H9 (cell line): ENCODE measurements around the gene KIF21A. TPM values are rescaled to one million over a fixed set of nuclear protein-coding genes. Genes with fewer than 3 reads are reported as not detected.

Source experiments
- DNase-seq: peaks from one replicate; pipeline ENCODE4 v3.0.0-alpha.2; 2017
- H2AFZ ChIP-seq: one replicate; pipeline ENCODE4 v1.6.1; 2013; ENCODE audit warnings: mild to moderate bottlenecking, low read length, control low read depth, moderate library complexity
- H2AK5ac ChIP-seq: 2 replicates; pipeline ENCODE4 v1.6.1; 2013; ENCODE audit warnings: low read length, control low read depth, mixed read lengths; ENCODE audit not compliant: insufficient read length
- H2BK120ac ChIP-seq: one replicate; pipeline ENCODE4 v1.6.1; 2013; ENCODE audit warnings: low read depth, mild to moderate bottlenecking, low read length, control low read depth, inconsistent platforms; ENCODE audit not compliant: poor library complexity, severe bottlenecking
- H2BK12ac ChIP-seq: 2 replicates; pipeline ENCODE4 v1.6.1; 2013; ENCODE audit warnings: low read length, control low read depth, mixed read lengths, low read depth; ENCODE audit not compliant: insufficient read length
- H2BK15ac ChIP-seq: 2 replicates; pipeline ENCODE4 v1.6.1; 2013; ENCODE audit warnings: low read depth, low read length, control low read depth
- H2BK20ac ChIP-seq: one replicate; pipeline ENCODE4 v1.6.1; 2013; ENCODE audit warnings: low read depth, mild to moderate bottlenecking, low read length, control low read depth, inconsistent platforms; ENCODE audit not compliant: poor library complexity, severe bottlenecking
- H2BK5ac ChIP-seq: 2 replicates; pipeline ENCODE4 v1.6.1; 2013; ENCODE audit warnings: low read length, control low read depth, mixed read lengths; ENCODE audit not compliant: insufficient read length
- H3K14ac ChIP-seq: 2 replicates; pipeline ENCODE4 v1.6.1; 2013; ENCODE audit warnings: low read length, control low read depth; ENCODE audit not compliant: insufficient read depth
- H3K18ac ChIP-seq: 2 replicates; pipeline ENCODE4 v1.6.1; 2013; ENCODE audit warnings: low read depth, mild to moderate bottlenecking, mixed read lengths, low read length, control low read depth; ENCODE audit not compliant: insufficient read length
- H3K23ac ChIP-seq: 2 replicates; pipeline ENCODE4 v1.6.1; 2013; ENCODE audit warnings: low read length, control low read depth, mixed read lengths, low read depth; ENCODE audit not compliant: insufficient read length
- H3K23me2 ChIP-seq: 2 replicates; pipeline ENCODE4 v1.6.1; 2013; ENCODE audit warnings: low read depth, mild to moderate bottlenecking, mixed read lengths, low read length, control low read depth; ENCODE audit not compliant: insufficient read length, poor library complexity, severe bottlenecking
- H3K27ac ChIP-seq: 2 replicates; pipeline ENCODE4 v1.5.1; 2013; ENCODE audit warnings: low read length, control low read depth, mixed read lengths, low read depth; ENCODE audit not compliant: insufficient read length
- H3K27me3 ChIP-seq: 2 replicates; pipeline ENCODE4 v1.6.1; 2013; ENCODE audit warnings: low read length, control low read depth, inconsistent platforms; ENCODE audit not compliant: insufficient read depth
- H3K4ac ChIP-seq: 2 replicates; pipeline ENCODE4 v1.6.1; 2013; ENCODE audit warnings: low read depth, mild to moderate bottlenecking, control low read depth, inconsistent platforms, low read length, moderate library complexity
- H3K4me1 ChIP-seq: 2 replicates; pipeline ENCODE4 v1.6.1; 2013; ENCODE audit warnings: low read length, control low read depth, inconsistent platforms; ENCODE audit not compliant: insufficient read depth
- H3K4me2 ChIP-seq: 2 replicates; pipeline ENCODE4 v1.6.1; 2013; ENCODE audit warnings: low read length, control low read depth, mixed read lengths; ENCODE audit not compliant: insufficient read length, insufficient read depth
- H3K56ac ChIP-seq: 2 replicates; pipeline ENCODE4 v1.6.1; 2013; ENCODE audit warnings: low read depth, mild to moderate bottlenecking, mixed read lengths, low read length, control low read depth; ENCODE audit not compliant: insufficient read length
- H3K79me1 ChIP-seq: 2 replicates; pipeline ENCODE4 v1.6.1; 2013; ENCODE audit warnings: low read depth, mild to moderate bottlenecking, moderate library complexity, low read length, control low read depth, inconsistent platforms; ENCODE audit not compliant: insufficient read depth, poor library complexity, severe bottlenecking
- H3K79me2 ChIP-seq: 2 replicates; pipeline ENCODE4 v1.6.1; 2013; ENCODE audit warnings: low read length, control low read depth, inconsistent platforms; ENCODE audit not compliant: insufficient read depth
- H3K9ac ChIP-seq: 2 replicates; pipeline ENCODE4 v1.6.1; 2013; ENCODE audit warnings: low read length, control low read depth, mixed read lengths; ENCODE audit not compliant: insufficient read length; ENCODE audit errors: extremely low read depth
- H3K9me3 ChIP-seq: one replicate; pipeline ENCODE4 v1.6.1; 2013; ENCODE audit warnings: low read depth, low read length, inconsistent platforms; ENCODE audit not compliant: control insufficient read depth
- H3T11ph ChIP-seq: one replicate; pipeline ENCODE4 v1.6.1; 2013; ENCODE audit warnings: mild to moderate bottlenecking, low read length, control low read depth, inconsistent platforms
- H4K20me1 ChIP-seq: one replicate; pipeline ENCODE4 v1.6.1; 2013; ENCODE audit not compliant: control insufficient read depth, insufficient read length, insufficient read depth
- H4K5ac ChIP-seq: 2 replicates; pipeline ENCODE4 v1.6.1; 2013; ENCODE audit warnings: low read depth, mild to moderate bottlenecking, mixed read lengths, low read length, control low read depth; ENCODE audit not compliant: insufficient read length
- H4K8ac ChIP-seq: replicated peaks from 2 replicates; pipeline ENCODE4 v1.6.1; 2013; ENCODE audit warnings: low read length, control low read depth, mixed read lengths, low read depth; ENCODE audit not compliant: insufficient read length
- H4K91ac ChIP-seq: 2 replicates; pipeline ENCODE4 v1.6.1; 2013; ENCODE audit warnings: low read depth, mild to moderate bottlenecking, moderate library complexity, mixed read lengths, low read length, control low read depth; ENCODE audit not compliant: insufficient read length
- H3K27ac Mint-ChIP-seq, 3 experiments: 2 replicates in 2 of 3; 3 replicates in 1 of 3; pipeline ENCODE4 v1.8.0; 2020 to 2021; ENCODE audit warnings: mixed read lengths in 3 of 3, mild to moderate bottlenecking in 1 of 3, moderate library complexity in 1 of 3
- H3K27me3 Mint-ChIP-seq: 2 replicates; pipeline ENCODE4 v1.8.0; 2021; ENCODE audit warnings: low read depth, mild to moderate bottlenecking, moderate library complexity, mixed read lengths
- H3K36me3 Mint-ChIP-seq, 3 experiments: 2 replicates in 2 of 3; 3 replicates in 1 of 3; pipeline ENCODE4 v1.8.0; 2020 to 2021; ENCODE audit warnings: low read depth in 3 of 3, mixed read lengths in 3 of 3; ENCODE audit not compliant: insufficient read depth in 1 of 3
- H3K4me1 Mint-ChIP-seq, 2 experiments: 2 replicates each; pipeline ENCODE4 v1.8.0; 2020; ENCODE audit warnings: mixed read lengths in 2 of 2
- H3K4me3 Mint-ChIP-seq, 2 experiments: 2 replicates in 1 of 2; 3 replicates in 1 of 2; pipeline ENCODE4 v1.8.0; 2020 to 2021; ENCODE audit warnings: mild to moderate bottlenecking in 2 of 2, mixed read lengths in 2 of 2, moderate library complexity in 1 of 2
- H3K9me3 Mint-ChIP-seq, 2 experiments: 2 replicates in 1 of 2; 3 replicates in 1 of 2; pipeline ENCODE4 v1.8.0; 2020; ENCODE audit warnings: mild to moderate bottlenecking in 2 of 2, mixed read lengths in 2 of 2, moderate library complexity in 1 of 2
- total RNA-seq: library from RNA; stranded (reverse); gene quantifications from 2 replicates; pipeline ENCODE4 v1.2.1, GENCODE V29; 2021
- TF ChIP-seq, protein P1 (sequence below): fragments of 200-600 bp; sonication (generic); conservative IDR thresholded peaks from 3 replicates; pipeline ENCODE4 v1.8.0; 2021; ENCODE audit warnings: antibody characterized with exemption, mild to moderate bottlenecking

KIF21A gene
- total RNA-seq, 1 experiment from 2014 or later = 17.2 TPM

- Histone ChIP-seq H3K9me3 (no peaks in the 10 kb centered on the region), H3T11ph (no peak overlapping the region), H2BK15ac (no peak overlapping the region), H2BK120ac (no peak overlapping the region), H3K79me2 (0 out of 2 replicates have a peak, but pooled peaks cover 2% of the 10 kb centered on the region), H2BK12ac (no peak overlapping the region), H3K14ac (no peak overlapping the region), H2AFZ (no peak overlapping the region), H2BK20ac (no peak overlapping the region), H2AK5ac (no peak overlapping the region), H3K9ac (no peak overlapping the region), H4K5ac (no peak overlapping the region), H3K23ac (no peak overlapping the region), H3K4me2 (no peak overlapping the region), H3K56ac (no peak overlapping the region), H2BK5ac (no peak overlapping the region), H3K23me2 (no peaks in the 10 kb centered on the region), H3K27me3 (no peaks in the 10 kb centered on the region), H3K27ac (no peak overlapping the region), H3K4me1 (peaks cover 4% of the 10 kb centered on the region; the same call in 1 of the 2 replicates), H3K18ac (no peak overlapping the region), H3K4ac (no peak overlapping the region), H3K79me1 (no peaks in the 10 kb centered on the region), H4K91ac (no peak overlapping the region), H4K8ac (no peak overlapping the region), H4K20me1 (no peaks in the 10 kb centered on the region)
- Mint-ChIP-seq H3K36me3 (peaks cover 0 to 1% (median 0%) of the 10 kb centered on the region in 3 experiments; a peak in 1 of 7 replicates), H3K27ac (no peak overlapping the region), H3K4me3 (no peak overlapping the region), H3K4me1 (peaks cover 18 to 25% of the 10 kb centered on the region in 2 experiments), H3K9me3 (no peaks in the 10 kb centered on the region; a peak in 1 of 5 replicates), H3K27me3 (no peaks in the 10 kb centered on the region)
- DNase-seq = no peak
- TF ChIP-seq, protein P1, sequence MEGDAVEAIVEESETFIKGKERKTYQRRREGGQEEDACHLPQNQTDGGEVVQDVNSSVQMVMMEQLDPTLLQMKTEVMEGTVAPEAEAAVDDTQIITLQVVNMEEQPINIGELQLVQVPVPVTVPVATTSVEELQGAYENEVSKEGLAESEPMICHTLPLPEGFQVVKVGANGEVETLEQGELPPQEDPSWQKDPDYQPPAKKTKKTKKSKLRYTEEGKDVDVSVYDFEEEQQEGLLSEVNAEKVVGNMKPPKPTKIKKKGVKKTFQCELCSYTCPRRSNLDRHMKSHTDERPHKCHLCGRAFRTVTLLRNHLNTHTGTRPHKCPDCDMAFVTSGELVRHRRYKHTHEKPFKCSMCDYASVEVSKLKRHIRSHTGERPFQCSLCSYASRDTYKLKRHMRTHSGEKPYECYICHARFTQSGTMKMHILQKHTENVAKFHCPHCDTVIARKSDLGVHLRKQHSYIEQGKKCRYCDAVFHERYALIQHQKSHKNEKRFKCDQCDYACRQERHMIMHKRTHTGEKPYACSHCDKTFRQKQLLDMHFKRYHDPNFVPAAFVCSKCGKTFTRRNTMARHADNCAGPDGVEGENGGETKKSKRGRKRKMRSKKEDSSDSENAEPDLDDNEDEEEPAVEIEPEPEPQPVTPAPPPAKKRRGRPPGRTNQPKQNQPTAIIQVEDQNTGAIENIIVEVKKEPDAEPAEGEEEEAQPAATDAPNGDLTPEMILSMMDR = no peak
Observed at GRCh38 chr12:39403376-39403775, 39.5 kb downstream of the KIF21A start.
